GM18502 (cell line): ENCODE measurements around the gene CELA2A.
"Not testable (repeated sequence)": the region's sequence is repeated elsewhere in the genome, so short reads cannot be mapped to it uniquely, and the experiment has no call there.

Experiments
- ATAC-seq: cut with Tn5 transposase; IDR thresholded peaks from one replicate; pipeline ENCODE4 v1.9.1; 2021; ENCODE audit warnings: mild to moderate bottlenecking; ENCODE audit not compliant: unreplicated experiment, poor library complexity

Gene CELA2A

DNA sequence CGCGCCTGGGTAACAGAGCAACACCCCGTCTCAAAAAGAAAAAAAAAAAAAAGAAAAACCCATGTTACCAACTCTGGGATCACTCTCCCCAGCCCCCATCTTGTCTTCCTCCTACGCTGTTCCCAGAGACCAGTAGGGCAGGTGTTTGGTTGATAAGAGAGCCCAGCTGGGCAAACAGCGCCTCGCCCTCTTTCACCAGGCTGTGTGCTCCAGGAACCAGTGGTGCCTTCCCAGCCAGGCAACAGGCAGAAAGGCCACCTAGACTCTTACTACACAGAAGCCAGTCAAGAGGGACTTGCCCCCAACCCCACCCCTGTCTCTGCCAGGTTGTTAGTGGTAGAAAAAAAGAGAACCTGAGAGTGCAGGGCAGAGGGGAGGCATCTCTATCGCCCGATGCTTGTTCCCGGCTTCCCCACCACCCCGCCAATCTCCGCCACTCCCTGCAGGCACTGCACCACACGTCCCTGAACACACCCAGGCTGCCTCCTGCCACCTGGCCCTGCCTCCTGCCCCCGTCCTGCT lies 32.3 kb upstream of the CELA2A start:
- no peak for ATAC-seq

DNA sequence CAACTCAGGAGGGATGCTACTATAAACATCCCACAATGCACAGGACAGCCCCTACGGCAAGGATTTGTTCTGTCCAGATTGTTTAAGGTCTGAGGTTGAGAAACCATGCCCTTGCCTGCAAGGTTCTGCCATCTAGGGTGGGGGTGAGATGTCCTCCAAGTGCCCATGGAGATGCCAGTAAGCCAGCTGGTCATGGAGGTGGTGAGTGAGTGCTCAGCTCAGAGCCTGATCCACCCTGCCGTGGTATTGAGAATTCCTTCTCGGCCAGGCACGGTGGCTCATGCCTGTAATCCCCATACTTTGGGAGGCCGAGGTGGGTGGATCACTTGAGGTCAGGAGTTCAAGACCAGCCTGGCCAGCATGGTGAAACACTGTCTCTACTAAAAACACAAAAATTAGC lies 31.6 kb upstream of the CELA2A start:
- no peak for ATAC-seq

DNA sequence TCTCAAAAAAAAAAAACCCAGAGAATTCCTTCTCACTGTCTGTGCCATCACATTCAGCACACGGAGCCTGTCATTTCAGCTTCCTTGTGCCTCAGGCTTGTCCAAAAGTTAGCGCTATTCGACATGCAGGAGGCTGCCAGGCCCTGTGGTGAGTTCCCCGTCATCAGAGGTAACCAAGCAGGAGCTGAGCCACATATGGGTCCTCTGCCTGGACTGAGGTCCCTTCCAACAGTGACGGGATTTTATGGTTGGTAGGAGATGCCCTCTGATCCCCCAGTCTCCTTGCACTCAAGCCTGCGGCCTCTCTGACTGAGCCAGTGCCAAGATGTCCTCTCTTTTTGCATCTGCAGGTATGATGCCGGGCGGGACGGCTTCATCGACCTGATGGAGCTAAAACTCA lies 31.0 kb upstream of the CELA2A start:
- no peak for ATAC-seq

DNA sequence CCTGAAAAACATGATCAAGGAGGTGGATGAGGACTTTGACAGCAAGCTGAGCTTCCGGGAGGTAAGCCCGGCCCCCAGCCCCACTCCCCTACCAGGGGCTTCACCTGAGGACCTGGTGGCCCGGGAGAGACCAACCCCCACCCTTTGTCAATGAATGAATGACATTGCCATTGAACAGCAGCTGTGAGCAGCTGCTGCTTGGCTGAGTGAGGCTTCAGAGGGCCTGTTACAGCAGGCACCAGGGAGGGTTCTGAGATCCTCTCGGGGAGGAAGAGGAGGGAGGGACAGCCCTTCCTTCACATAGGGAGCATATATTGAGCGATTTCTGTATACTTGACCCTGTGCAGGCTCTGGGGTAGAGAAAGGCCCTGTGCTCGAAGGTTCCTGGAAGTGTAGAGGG lies 30.6 kb upstream of the CELA2A start:
- ATAC-seq = no peak

DNA sequence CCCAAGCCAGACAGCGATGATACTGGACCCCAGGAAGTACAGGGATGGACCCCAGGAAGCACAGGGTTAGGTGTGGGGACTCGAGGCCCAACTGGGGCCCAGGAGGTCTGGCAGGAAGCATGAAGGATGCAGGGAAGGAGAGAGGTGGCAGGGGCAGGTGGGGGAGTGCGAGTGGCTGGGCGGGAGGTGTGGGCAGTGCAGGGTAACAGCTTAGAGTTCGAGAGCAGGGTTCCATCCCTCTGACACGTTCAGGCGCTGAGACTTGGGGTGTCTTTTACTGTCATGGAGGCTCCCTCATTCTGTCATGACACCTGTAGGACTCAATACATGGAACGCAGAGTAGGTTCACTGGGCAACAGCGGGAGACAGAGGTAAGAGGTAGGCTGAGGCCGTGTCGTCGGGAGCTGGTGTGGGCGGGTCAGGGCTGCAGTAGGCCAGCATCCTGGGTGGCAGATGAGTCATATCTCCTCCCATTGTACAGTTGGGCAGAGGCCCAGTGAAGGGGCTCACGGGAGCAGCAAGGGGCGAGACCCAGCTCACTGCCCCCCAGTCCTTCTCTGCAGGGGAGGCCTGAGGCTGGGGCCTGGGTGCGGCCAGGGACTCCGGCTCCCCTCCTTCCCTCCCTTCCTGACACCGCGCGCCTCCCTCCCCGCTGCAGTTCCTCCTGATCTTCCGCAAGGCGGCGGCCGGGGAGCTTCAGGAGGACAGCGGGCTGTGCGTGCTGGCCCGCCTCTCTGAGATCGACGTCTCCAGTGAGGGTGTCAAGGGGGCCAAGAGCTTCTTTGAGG lies 29.8 kb upstream of the CELA2A start:
- no peak for ATAC-seq

DNA sequence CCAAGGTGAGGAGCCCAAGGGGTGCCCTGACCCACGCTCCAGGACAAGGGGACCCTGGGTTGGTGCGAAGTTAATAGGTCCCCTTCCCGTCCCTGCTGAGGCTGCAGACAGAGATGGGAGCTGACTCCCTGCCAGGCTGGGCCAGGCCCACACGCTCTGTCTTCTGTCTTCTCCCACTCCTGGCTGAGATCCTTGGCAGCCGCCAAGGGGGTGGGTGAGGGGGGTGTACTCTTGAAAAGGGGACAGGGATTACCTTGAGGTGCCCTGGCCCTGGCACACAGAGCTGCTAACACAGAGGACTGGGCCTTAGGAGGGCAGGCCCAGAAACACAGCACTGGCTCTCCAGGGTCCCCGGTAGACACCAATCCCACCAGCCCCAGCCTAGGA lies 29.3 kb upstream of the CELA2A start:
- no peak for ATAC-seq

DNA sequence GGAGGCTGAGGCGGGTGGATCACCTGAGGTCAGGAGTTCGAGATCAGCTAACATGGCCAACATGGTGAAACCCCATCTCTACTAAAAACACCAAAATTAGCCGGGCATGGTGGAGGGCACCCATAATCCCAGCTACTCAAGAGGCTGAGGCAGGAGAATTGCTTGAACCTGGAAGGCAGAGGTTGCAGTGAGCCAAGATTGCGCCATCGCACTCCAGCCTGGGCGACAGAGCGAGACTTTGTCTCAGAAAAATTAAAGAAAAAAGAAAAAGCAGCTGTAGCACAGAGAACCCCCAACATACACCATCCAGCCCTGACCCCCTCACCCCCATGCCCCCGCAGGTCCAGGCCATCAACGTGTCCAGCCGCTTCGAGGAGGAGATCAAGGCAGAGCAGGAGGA lies 28.3 kb upstream of the CELA2A start:
- ATAC-seq = not testable (repeated sequence)

DNA sequence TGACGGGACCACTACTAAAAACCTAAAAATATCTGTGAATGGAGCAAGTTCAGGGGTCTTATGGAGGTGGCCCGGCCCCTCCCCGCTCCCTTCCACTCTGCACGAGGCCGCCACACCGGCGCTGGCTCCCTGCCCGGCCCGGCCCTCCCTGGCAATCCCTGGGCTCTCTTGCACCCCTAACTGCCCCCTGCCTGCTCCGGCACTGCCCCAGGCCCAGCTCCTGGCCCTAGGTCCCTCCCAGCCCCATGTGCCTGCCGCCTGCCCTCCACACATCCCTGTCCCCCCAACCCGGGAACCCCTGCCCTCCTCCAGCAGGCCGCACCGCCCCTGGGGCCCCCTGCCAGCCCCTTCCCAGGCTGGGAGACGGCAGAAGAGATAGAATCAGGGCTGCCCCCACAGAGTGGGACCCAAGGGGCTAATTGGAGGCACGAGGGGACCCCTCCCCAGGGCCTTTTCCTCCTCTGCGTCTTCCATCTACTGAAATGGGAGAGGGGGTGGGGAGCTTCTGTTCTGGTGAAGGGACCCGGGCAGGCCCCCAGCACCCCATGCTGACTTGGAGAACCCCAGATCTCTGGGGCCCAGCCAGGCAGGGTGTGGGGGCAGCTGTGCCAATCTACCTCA lies 27.6 kb upstream of the CELA2A start:
- no peak for ATAC-seq

DNA sequence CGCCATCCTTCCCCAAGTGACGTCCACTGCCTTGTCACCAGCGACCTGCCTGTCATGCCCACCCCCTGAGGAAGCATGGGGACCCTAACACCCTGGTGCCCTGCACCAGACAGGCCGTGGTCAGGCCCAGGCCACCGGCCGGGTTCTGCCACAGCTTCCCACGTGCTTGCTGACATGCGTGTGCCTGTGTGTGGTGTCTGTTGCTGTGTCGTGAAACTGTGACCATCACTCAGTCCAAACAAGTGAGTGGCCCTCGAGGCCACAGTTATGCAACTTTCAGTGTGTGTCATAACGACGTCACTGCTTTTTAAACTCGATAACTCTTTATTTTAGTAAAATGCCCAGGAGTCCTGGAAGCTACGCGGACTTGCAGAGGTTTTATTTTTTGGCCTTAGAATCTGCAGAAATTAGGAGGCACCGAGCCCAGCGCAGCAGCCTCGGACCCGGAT lies 26.8 kb upstream of the CELA2A start:
- no peak for ATAC-seq

DNA sequence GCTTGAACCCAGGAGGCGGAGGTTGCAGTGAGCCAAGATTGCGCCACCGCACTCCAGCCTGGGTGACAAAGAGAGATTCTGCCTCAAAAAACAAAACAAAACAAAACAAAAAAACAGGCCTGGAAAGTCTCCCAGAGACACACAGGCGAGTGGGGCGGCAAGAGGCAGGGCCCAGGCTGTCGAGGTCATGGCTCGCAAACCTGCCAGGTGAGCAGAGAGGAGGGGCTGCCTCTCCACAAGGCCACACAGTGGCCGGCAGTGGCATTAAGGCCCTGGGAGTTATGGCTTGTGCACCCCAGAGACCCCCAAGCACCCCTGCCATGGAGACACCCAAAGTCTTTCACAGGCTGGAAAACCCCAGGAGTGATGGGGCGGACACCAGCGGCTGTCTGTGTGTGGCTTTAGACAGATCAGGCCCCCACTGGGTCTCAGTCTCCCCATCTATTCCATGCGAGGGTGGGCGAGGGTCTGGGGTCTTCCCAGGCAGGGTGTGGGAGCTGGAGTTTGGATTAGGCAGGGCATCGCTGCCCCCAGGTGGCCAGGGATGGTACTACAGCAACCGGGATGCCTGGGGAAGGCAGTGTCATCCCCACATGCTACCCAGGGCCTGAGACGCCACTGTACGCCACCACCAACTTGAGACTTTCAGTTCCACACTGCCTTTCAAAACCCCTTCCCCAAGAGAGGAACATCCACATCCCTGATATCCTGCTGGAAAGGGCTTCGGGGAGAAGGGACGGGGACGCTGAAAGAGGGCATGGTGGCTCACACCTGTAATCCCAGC lies 25.6 kb upstream of the CELA2A start:
- ATAC-seq = no peak

DNA sequence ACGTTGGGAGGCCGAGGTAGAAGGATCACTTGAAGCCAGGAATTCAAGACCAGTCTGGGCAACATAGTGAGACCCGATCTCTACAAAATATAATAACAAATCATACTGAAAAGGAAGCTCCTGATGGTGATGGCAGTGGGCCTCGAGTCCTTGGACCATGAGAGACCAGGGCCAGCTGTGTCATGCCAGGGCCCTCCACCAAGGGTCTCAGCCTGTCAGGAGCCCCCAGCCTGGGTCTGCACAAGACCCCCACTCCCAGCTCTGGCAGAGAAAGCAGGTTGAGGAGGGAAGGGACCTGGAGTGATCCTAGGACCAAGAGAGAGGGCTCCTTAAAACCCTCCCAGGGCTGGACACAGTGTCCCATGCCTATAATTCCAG lies 25.0 kb upstream of the CELA2A start:
- no peak for ATAC-seq

DNA sequence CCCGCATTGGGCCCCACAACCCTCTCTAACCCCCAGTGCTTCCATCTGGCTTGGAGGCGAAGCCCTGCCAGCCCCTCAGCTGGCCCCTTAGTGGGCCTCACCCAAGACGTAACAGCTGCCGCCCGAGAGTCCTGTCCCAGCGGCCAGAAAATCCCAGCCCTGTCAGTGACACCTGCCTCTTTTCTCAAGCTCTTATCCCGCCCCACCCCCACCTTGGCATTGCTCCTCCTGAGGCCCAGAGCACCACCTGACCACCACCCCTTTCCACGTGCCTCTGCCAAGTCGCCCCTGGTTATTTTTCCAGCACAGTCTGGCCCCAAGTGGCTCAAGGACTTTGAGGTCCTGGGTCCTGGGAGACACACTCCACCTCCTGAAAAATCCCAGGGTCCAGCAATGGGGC lies 24.2 kb upstream of the CELA2A start:
- ATAC-seq = no peak

DNA sequence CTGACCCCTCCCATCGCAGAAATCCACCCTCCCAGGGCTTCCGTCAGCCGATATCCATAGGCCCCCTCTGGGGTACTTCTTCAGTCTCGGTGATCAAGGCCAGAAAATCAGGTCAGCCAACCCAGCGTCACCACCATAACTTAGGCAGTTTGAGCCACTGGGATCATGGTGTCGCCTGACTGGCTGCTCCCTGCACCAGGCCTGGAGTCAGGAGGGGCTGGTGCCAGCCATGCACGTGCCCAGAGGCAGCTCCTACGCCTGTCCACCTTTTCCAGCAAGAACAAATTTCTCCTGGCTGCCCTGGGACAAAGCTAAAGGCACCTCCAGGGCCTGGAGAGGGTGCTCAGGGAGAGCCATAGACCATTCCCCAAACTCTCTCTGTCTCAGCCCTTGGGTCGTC lies 23.1 kb upstream of the CELA2A start:
- no peak for ATAC-seq

DNA sequence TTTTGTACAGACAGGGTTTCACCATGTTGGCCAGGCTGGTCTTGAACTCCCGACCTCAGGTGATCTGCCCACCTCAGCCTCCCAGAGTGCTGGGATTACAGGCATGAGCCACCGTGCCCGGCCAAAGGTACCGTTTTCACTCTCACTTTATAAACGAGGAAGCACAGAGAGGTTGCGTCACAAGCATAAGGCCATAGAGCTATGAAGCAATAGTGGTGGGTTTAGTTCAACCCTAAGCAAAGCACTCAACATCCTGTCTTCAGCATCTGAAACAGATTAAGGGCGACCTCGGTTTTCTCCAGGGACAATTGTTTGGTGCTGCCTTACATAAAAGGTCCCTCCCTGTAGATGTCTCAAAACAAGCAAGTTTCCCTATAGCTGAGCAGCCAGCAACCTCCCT lies 21.8 kb upstream of the CELA2A start:
- ATAC-seq = not testable (repeated sequence)

DNA sequence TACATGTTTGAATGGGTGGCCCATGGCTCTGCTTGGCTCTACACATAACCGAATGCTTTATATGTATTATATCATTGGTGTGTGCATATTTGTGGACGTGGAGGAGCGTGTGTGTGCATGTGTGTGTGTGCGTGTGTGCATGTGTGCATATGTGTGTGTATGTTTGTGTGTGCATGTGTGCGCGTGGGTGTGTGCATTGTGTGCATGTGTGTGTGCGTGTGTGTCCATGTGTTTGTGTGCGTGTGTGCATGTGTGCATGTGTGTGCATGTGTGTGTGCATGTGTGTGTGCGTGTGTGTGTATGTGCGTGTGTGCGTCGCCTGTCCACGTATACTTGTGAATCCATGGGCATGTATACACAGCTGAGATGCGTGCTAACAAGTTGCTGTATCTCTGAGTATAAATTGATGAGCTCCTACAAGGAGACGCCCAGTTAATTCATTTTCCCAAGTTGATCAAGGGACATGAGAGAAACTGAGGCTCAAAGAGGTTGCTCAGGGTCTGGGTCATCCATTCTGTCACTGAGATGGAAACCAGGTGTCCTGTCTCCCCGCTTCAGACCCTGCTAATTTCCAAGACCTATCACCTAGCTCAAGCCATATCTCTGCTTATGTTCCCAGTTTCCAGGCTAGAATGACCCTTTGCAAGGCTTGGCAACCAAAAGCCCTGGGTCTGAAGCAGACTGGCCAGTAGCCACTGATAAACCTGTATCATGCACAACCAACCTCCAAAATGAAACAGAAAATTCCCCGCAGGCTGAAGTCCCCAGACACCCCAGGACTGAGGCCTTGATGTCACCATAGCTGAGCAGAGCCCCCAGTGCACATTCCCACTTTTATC lies 21.1 kb upstream of the CELA2A start:
- ATAC-seq = no peak

DNA sequence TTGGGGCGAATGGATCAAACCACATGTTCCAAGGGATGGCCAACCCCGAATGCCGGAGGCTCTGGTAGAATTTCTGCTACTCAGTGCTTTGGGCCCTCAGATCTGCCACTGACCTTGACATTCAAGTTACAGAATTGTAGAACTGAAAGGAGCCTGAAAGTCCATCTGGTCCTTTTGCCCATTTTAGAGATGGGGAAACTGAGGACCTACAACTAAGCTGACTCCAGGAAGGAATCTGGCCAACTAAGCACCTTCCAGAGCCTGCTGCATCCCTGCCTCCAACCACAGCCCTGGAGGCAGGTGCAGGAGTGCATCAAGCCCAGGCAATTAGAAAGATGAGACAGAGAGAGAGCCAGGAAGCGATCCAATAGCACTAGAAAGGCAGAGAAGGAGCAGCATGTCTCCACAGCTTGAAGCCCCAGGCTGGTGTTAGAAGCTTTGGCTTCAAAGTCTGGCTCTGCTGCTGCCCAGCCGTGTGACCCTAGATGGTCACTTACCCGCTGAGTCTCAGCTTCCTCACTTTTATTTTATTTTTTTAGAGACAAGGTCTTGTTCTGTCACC lies 19.6 kb upstream of the CELA2A start:
- no peak for ATAC-seq

DNA sequence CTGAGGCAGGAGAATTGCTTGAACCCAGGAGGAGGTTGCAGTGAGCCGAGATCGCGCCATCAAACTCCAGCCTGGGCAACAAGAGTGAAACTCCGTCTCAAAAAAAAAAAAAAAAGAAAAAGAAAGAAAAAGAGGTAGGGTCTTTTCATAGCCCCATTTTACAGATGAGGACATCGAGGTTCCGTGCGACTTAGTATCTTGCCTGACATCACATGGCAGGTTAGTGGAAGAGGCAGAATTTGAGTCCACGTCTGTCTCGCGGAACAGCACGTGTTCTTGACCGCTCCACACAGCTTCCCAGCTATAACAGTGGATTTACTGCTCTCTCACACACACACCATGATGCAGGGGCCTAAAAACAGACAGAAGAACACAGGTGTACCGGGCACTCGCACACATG lies 17.2 kb upstream of the CELA2A start:
- no peak for ATAC-seq

DNA sequence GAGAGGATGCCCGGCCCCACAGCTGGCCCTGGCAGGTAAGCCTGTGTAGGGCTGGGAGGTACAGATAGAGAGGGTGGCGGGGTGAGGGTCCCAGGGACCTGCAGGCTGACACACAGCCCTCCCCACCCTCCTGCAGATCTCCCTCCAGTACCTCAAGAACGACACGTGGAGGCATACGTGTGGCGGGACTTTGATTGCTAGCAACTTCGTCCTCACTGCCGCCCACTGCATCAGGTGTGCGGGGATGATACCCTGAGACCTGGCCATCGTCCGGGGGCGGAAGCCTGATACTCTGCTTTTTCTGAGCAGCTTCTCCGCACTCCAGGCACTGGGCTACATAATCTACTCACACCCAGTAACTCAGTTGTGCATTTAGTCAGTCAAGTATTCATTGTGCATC lies 16.2 kb upstream of the CELA2A start:
- ATAC-seq = no peak

DNA sequence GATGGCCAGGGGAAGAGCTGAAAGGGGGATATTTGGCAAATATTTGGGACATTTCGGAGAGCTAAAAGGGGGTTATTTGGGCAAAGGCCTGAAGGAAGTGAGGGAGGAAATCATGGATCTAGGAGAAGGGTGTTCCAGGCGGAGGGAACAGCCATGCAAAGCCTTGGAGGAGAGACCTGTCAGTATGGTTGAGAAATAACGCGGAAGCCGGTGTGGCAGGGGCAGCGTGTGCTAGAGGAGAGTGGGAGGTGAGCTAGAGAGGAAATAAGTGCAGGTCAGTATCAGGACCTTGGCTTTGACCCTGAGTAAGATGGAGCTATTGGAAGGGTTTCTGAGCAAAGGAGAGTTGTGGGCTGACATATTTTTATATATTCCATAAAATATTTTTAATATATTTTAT lies 15.3 kb upstream of the CELA2A start:
- no peak for ATAC-seq

DNA sequence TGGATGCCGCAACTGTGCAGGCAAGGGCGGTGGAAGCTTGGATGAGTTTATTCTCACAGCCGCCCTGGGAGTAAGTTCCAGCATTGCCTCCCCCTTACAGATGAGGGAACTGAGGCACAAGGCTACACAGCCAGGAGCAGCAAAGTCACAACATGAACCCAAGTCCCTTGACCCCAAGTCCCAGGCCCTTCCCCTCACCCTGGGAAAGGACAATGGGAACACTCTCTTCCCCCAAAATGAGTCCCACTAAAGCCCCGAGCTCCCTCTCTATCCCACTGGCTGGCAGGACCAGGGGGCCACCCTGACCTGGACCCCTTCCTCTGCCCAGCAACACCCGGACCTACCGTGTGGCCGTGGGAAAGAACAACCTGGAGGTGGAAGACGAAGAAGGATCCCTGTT lies 14.4 kb upstream of the CELA2A start:
- no peak for ATAC-seq
